Hematopoietic multipotent progenitor cell treated with erythropoietin and hydrocortisone succinate and interleukin-3 and kit ligand, for 4 days (in vitro differentiated cells): ENCODE results near the gene TBC1D25.
"Not testable (repeated sequence)": the region's sequence is repeated elsewhere in the genome, so short reads cannot be mapped to it uniquely, and the experiment has no call there.

Experiments used
- DNase-seq: peaks from one replicate; pipeline ENCODE4 v3.0.0-alpha.2; 2015

Gene TBC1D25

GRCh38 chrX:48516987-48517386, 22.5 kb upstream of the TBC1D25 start:
- no peak for DNase-seq

- not testable (repeated sequence) for DNase-seq
These were observed 20.0 kb upstream of the TBC1D25 start for GRCh38 chrX:48519481-48519880.

- DNase-seq, result no peak
These were observed 19.1 kb upstream of the TBC1D25 start for GRCh38 chrX:48520455-48520854.

GRCh38 chrX:48520976-48521352, 18.6 kb upstream of the TBC1D25 start:
- DNase-seq, result no peak

- DNase-seq, result peak; percentile 98
These were observed 17.9 kb upstream of the TBC1D25 start, which contains the start of gene EBP for GRCh38 chrX:48521353-48522243. Gene EBP (plus strand): TSS chrX:48521808. CDS start chrX:48523772, 1,964 bp downstream.

GRCh38 chrX:48522291-48522690, 17.2 kb upstream of the TBC1D25 start:
- no peak for DNase-seq

GRCh38 chrX:48523682-48524081, 15.8 kb upstream of the TBC1D25 start:
- DNase-seq, result no peak

- not testable (repeated sequence) for DNase-seq
These were observed 13.7 kb upstream of the TBC1D25 start for GRCh38 chrX:48525853-48526252.

- DNase-seq, result no peak
These were observed 8.8 kb upstream of the TBC1D25 start for GRCh38 chrX:48530736-48531135.

GRCh38 chrX:48531358-48531959, 8.1 kb upstream of the TBC1D25 start:
- DNase-seq, result peak; percentile 89

- no peak for DNase-seq
These were observed 7.4 kb upstream of the TBC1D25 start for GRCh38 chrX:48532161-48532560.

GRCh38 chrX:48533165-48533564, 6.3 kb upstream of the TBC1D25 start:
- no peak for DNase-seq

- no peak for DNase-seq
These were observed 721 bp upstream of the TBC1D25 start for GRCh38 chrX:48538641-48539344.

GRCh38 chrX:48540028-48540375, 488 bp downstream of the TBC1D25 start:
- peak; percentile 62 for DNase-seq

- no peak for DNase-seq
These were observed 966 bp downstream of the TBC1D25 start for GRCh38 chrX:48540480-48540879.

GRCh38 chrX:48541140-48541814, 1.8 kb downstream of the TBC1D25 start:
- no peak for DNase-seq

- DNase-seq, result no peak
These were observed 9.4 kb downstream of the TBC1D25 start for GRCh38 chrX:48548871-48549270.

GRCh38 chrX:48555731-48556325, 16.3 kb downstream of the TBC1D25 start:
- DNase-seq, result not testable (repeated sequence)

GRCh38 chrX:48558271-48558670, 18.8 kb downstream of the TBC1D25 start:
- peak; percentile 33 for DNase-seq

- no peak for DNase-seq
These were observed 20.1 kb downstream of the TBC1D25 start for GRCh38 chrX:48559636-48560035.

GRCh38 chrX:48560056-48560455, 20.5 kb downstream of the TBC1D25 start:
- no peak for DNase-seq

- no peak for DNase-seq
These were observed 21.2 kb downstream of the TBC1D25 start for GRCh38 chrX:48560681-48561080.

- no peak for DNase-seq
These were observed 30.4 kb downstream of the TBC1D25 start for GRCh38 chrX:48569958-48570357.
